ENCODE results near the gene WFS1. TPM values are rescaled to one million over a fixed set of nuclear protein-coding genes. Genes with fewer than 3 reads are reported as not detected.
A peak's percentile ranks its signal among the peaks of the same experiment; 100 is the strongest.

WFS1 gene
- total and polyA plus RNA-seq, 5 donors from 2014 or later, result 2.5 to 4.2 (median 3.8) TPM

GRCh38 chr4:6250984-6251295 is 18.7 kb upstream of the WFS1 start:
- no peak for DNase-seq
- peaks cover 39% of the 10 kb centered on the region for H3K27me3 Mint-ChIP-seq

DNA sequence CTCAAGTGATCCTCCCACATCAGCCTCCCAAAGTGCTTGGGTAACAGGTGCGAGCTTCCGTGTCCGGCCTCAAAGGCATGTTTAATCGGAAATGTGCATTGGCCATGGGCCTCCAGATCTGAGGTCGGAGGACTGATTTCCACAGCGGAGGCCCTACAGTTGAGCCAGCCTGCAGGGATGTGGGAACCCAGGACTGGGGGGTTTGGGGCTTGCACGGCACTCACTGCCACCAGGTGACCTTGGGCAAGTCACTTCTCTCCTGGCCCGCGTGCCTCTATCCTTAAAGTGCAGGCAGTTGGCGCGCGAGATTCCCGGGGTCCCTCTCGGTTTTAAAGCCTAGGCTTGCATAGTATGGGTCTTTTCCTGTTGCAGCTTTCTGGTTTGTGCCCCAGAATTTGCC is 18.3 kb upstream of the WFS1 start:
- ATAC-seq (ENCODE audit: low read depth in 2 of 2) (no peak), DNase-seq (no peak)
- no peak overlapping the region for H3K27ac ChIP-seq (ENCODE audit: insufficient read depth, low read length, poor library complexity, severe bottlenecking)
- Mint-ChIP-seq H3K27ac (no peak overlapping the region), H3K27me3 (peaks cover 35% of the 10 kb centered on the region), H3K4me1 (peaks cover 3 to 13% (median 5%) of the 10 kb centered on the region in 4 donors), H3K9me3 (peaks cover 0 to 5% (median 0%) of the 10 kb centered on the region in 7 donors), H3K36me3 (no peaks in the 10 kb centered on the region), H3K4me3 (no peak overlapping the region)
- peaks cover 9% of the 10 kb centered on the region for H3K27me3 ChIP-seq (ENCODE audit: control insufficient read depth, insufficient read depth, low read length)
- no peak overlapping the region for H3K4me3 ChIP-seq (ENCODE audit: low read depth, low read length)
- H3K9me3 ChIP-seq (ENCODE audit: control insufficient read depth in 2 of 2, low read length in 2 of 2), result no peaks in the 10 kb centered on the region
- peaks cover 4% of the 10 kb centered on the region for H3K4me1 ChIP-seq (ENCODE audit: control insufficient read depth, insufficient read depth, low read length, poor library complexity, severe bottlenecking)
- H3K36me3 ChIP-seq (ENCODE audit: control insufficient read depth, insufficient read depth, low read length), result no peaks in the 10 kb centered on the region

More at GRCh38 chr4:6250984-6251295, 18.7 kb upstream of the WFS1 start:
- no peak overlapping the region for H3K4me3 Mint-ChIP-seq
- H3K4me1 Mint-ChIP-seq, result peaks cover 3 to 13% (median 5%) of the 10 kb centered on the region in 4 donors
- H3K27ac Mint-ChIP-seq, result no peak overlapping the region
- H3K4me3 ChIP-seq (ENCODE audit: low read depth, low read length), result no peak overlapping the region
- ATAC-seq (ENCODE audit: low read depth in 2 of 2), result no peak
- H3K36me3 ChIP-seq (ENCODE audit: control insufficient read depth, insufficient read depth, low read length), result no peaks in the 10 kb centered on the region
- H3K27me3 ChIP-seq (ENCODE audit: control insufficient read depth, insufficient read depth, low read length), result peaks cover 9% of the 10 kb centered on the region
- no peak overlapping the region for H3K27ac ChIP-seq (ENCODE audit: insufficient read depth, low read length, poor library complexity, severe bottlenecking)
- no peaks in the 10 kb centered on the region for H3K9me3 ChIP-seq (ENCODE audit: control insufficient read depth in 2 of 2, low read length in 2 of 2)
- H3K4me1 ChIP-seq (ENCODE audit: control insufficient read depth, insufficient read depth, low read length, poor library complexity, severe bottlenecking), result peaks cover 4% of the 10 kb centered on the region
- H3K36me3 Mint-ChIP-seq, result no peaks in the 10 kb centered on the region
- peaks cover 0 to 5% (median 0%) of the 10 kb centered on the region in 7 donors for H3K9me3 Mint-ChIP-seq

GRCh38 chr4:6252051-6252450 is 17.6 kb upstream of the WFS1 start:
- H3K4me3 ChIP-seq (ENCODE audit: low read depth, low read length), result no peak overlapping the region
- H3K4me3 Mint-ChIP-seq, result no peak overlapping the region
- no peaks in the 10 kb centered on the region for H3K9me3 ChIP-seq (ENCODE audit: control insufficient read depth in 2 of 2, low read length in 2 of 2)
- H3K9me3 Mint-ChIP-seq, result peaks cover 0 to 5% (median 0%) of the 10 kb centered on the region in 7 donors
- peaks cover 7% of the 10 kb centered on the region for H3K27me3 ChIP-seq (ENCODE audit: control insufficient read depth, insufficient read depth, low read length)
- H3K4me1 ChIP-seq (ENCODE audit: control insufficient read depth, insufficient read depth, low read length, poor library complexity, severe bottlenecking), result peaks cover 4% of the 10 kb centered on the region
- H3K27me3 Mint-ChIP-seq, result peaks cover 31% of the 10 kb centered on the region
- no peak overlapping the region for H3K27ac ChIP-seq (ENCODE audit: insufficient read depth, low read length, poor library complexity, severe bottlenecking)
- H3K36me3 ChIP-seq (ENCODE audit: control insufficient read depth, insufficient read depth, low read length), result no peaks in the 10 kb centered on the region
- ATAC-seq (ENCODE audit: low read depth in 2 of 2) (no peak), DNase-seq (no peak)
- H3K36me3 Mint-ChIP-seq, result no peaks in the 10 kb centered on the region
- H3K27ac Mint-ChIP-seq, result no peak overlapping the region
- H3K4me1 Mint-ChIP-seq, result peaks cover 3 to 9% (median 7%) of the 10 kb centered on the region in 4 donors

DNA sequence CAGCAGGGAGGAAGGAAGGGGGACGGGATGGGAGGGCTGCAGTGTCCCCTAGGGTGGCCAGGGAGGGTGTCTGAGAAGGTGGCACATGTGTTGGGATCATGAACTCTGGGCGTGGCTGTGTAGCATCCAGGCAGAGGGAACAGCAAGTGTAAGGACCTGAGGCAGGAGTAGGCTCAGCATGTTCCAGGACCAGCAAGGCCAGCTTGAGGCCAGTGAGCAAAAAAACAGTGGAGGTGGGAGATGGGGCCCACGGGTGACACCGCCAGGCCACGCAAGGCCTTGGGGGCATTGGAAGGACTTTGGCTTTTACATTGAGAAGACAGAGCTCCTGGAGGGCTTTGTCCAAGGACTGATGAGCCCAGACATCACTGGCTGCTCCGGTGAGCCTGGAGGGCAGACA is 16.5 kb upstream of the WFS1 start:
- Histone ChIP-seq H3K27ac (ENCODE audit: insufficient read depth, low read length, poor library complexity, severe bottlenecking) (no peak overlapping the region), H3K36me3 (ENCODE audit: control insufficient read depth, insufficient read depth, low read length) (no peaks in the 10 kb centered on the region), H3K9me3 (ENCODE audit: control insufficient read depth in 2 of 2, low read length in 2 of 2) (no peaks in the 10 kb centered on the region), H3K4me3 (ENCODE audit: low read depth, low read length) (no peak overlapping the region), H3K27me3 (ENCODE audit: control insufficient read depth, insufficient read depth, low read length) (peaks cover 7% of the 10 kb centered on the region), H3K4me1 (ENCODE audit: control insufficient read depth, insufficient read depth, low read length, poor library complexity, severe bottlenecking) (peaks cover 4% of the 10 kb centered on the region)
- peaks cover 0 to 2% (median 0%) of the 10 kb centered on the region in 7 donors for H3K9me3 Mint-ChIP-seq
- no peak for DNase-seq
- H3K4me1 Mint-ChIP-seq, result peaks cover 5 to 15% (median 9%) of the 10 kb centered on the region in 4 donors
- H3K4me3 Mint-ChIP-seq, result no peak overlapping the region
- H3K27ac Mint-ChIP-seq, result peak overlapping the region in 1 of 3 donors; percentile 63
- no peak for ATAC-seq (ENCODE audit: low read depth in 2 of 2)
- H3K36me3 Mint-ChIP-seq, result no peaks in the 10 kb centered on the region
- H3K27me3 Mint-ChIP-seq, result peaks cover 36% of the 10 kb centered on the region

DNA sequence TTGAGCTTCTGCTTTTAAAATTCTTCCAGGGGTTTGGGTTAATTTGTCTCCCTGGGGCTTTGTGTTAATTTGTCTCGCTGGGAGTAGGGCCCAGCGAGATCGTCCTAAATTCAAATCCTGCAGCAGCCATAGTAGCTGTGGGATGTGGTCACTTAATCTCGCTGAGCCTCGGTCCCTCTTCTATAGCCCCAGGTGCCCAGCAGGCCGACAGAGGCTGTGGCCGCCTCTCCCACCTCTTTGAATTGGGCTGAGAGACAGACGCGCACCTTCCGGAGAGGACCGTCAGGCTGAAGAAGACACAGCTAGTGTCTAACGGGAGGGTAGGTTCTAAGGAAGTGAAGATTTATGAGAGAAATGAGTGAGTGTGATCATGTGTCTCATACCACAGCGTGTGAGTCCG is 15.7 kb upstream of the WFS1 start:
- Histone ChIP-seq H3K27ac (ENCODE audit: insufficient read depth, low read length, poor library complexity, severe bottlenecking) (no peak overlapping the region), H3K4me3 (ENCODE audit: low read depth, low read length) (no peak overlapping the region), H3K4me1 (ENCODE audit: control insufficient read depth, insufficient read depth, low read length, poor library complexity, severe bottlenecking) (peaks cover 4% of the 10 kb centered on the region), H3K9me3 (ENCODE audit: control insufficient read depth in 2 of 2, low read length in 2 of 2) (no peaks in the 10 kb centered on the region), H3K36me3 (ENCODE audit: control insufficient read depth, insufficient read depth, low read length) (no peaks in the 10 kb centered on the region), H3K27me3 (ENCODE audit: control insufficient read depth, insufficient read depth, low read length) (peaks cover 10% of the 10 kb centered on the region)
- Mint-ChIP-seq H3K27ac (no peak overlapping the region), H3K9me3 (peaks cover 0 to 2% (median 0%) of the 10 kb centered on the region in 7 donors), H3K36me3 (no peaks in the 10 kb centered on the region), H3K4me1 (peaks cover 5 to 15% (median 9%) of the 10 kb centered on the region in 4 donors), H3K4me3 (no peak overlapping the region), H3K27me3 (peaks cover 34% of the 10 kb centered on the region)
- ATAC-seq (ENCODE audit: low read depth in 2 of 2), result no peak
- DNase-seq, result no peak

- peaks cover 3% of the 10 kb centered on the region for H3K27me3 ChIP-seq (ENCODE audit: control insufficient read depth, insufficient read depth, low read length)
Observed at GRCh38 chr4:6256141-6256540, 13.5 kb upstream of the WFS1 start.

GRCh38 chr4:6257247-6258025 is 12.2 kb upstream of the WFS1 start:
- Histone ChIP-seq H3K36me3 (ENCODE audit: control insufficient read depth, insufficient read depth, low read length) (no peaks in the 10 kb centered on the region), H3K27me3 (ENCODE audit: control insufficient read depth, insufficient read depth, low read length) (peaks cover 3% of the 10 kb centered on the region), H3K27ac (ENCODE audit: insufficient read depth, low read length, poor library complexity, severe bottlenecking) (no peak overlapping the region), H3K4me1 (ENCODE audit: control insufficient read depth, insufficient read depth, low read length, poor library complexity, severe bottlenecking) (no peaks in the 10 kb centered on the region), H3K4me3 (ENCODE audit: low read depth, low read length) (no peak overlapping the region), H3K9me3 (ENCODE audit: control insufficient read depth in 2 of 2, low read length in 2 of 2) (no peaks in the 10 kb centered on the region)
- H3K9me3 Mint-ChIP-seq, result peaks cover 0 to 2% (median 0%) of the 10 kb centered on the region in 7 donors
- H3K4me3 Mint-ChIP-seq, result no peak overlapping the region
- peaks cover 31% of the 10 kb centered on the region for H3K27me3 Mint-ChIP-seq
- H3K36me3 Mint-ChIP-seq, result no peaks in the 10 kb centered on the region
- H3K4me1 Mint-ChIP-seq, result peaks cover 0 to 10% (median 6%) of the 10 kb centered on the region in 4 donors
- peak in 1 of 2 donors; percentile 31 for ATAC-seq (ENCODE audit: low read depth in 2 of 2)
- no peak for DNase-seq
- peak overlapping the region in 1 of 3 donors; percentile 41 for H3K27ac Mint-ChIP-seq

More at GRCh38 chr4:6256141-6256540, 13.5 kb upstream of the WFS1 start:
- ATAC-seq (ENCODE audit: low read depth in 2 of 2) (no peak), DNase-seq (no peak)
- Histone ChIP-seq H3K4me3 (ENCODE audit: low read depth, low read length) (no peak overlapping the region), H3K4me1 (ENCODE audit: control insufficient read depth, insufficient read depth, low read length, poor library complexity, severe bottlenecking) (no peaks in the 10 kb centered on the region), H3K9me3 (ENCODE audit: control insufficient read depth in 2 of 2, low read length in 2 of 2) (no peaks in the 10 kb centered on the region), H3K36me3 (ENCODE audit: control insufficient read depth, insufficient read depth, low read length) (no peaks in the 10 kb centered on the region), H3K27ac (ENCODE audit: insufficient read depth, low read length, poor library complexity, severe bottlenecking) (no peak overlapping the region)
- H3K27ac Mint-ChIP-seq, result no peak overlapping the region
- peaks cover 0 to 10% (median 6%) of the 10 kb centered on the region in 4 donors for H3K4me1 Mint-ChIP-seq
- H3K27me3 Mint-ChIP-seq, result peaks cover 21% of the 10 kb centered on the region
- H3K9me3 Mint-ChIP-seq, result peaks cover 0 to 2% (median 0%) of the 10 kb centered on the region in 7 donors
- H3K36me3 Mint-ChIP-seq, result no peaks in the 10 kb centered on the region
- no peak overlapping the region for H3K4me3 Mint-ChIP-seq

- H3K27me3 ChIP-seq (ENCODE audit: control insufficient read depth, insufficient read depth, low read length), result peaks cover 3% of the 10 kb centered on the region
Observed at GRCh38 chr4:6258026-6258360, 11.7 kb upstream of the WFS1 start.

More at GRCh38 chr4:6258026-6258360, 11.7 kb upstream of the WFS1 start:
- H3K9me3 ChIP-seq (ENCODE audit: control insufficient read depth in 2 of 2, low read length in 2 of 2), result no peaks in the 10 kb centered on the region
- Mint-ChIP-seq H3K27ac (no peak overlapping the region), H3K9me3 (peaks cover 0 to 2% (median 0%) of the 10 kb centered on the region in 7 donors), H3K4me1 (peaks cover 0 to 10% (median 6%) of the 10 kb centered on the region in 4 donors), H3K27me3 (peaks cover 32% of the 10 kb centered on the region), H3K4me3 (no peak overlapping the region), H3K36me3 (no peaks in the 10 kb centered on the region)
- DNase-seq (no peak), ATAC-seq (ENCODE audit: low read depth in 2 of 2) (no peak)
- H3K4me3 ChIP-seq (ENCODE audit: low read depth, low read length), result no peak overlapping the region
- H3K4me1 ChIP-seq (ENCODE audit: control insufficient read depth, insufficient read depth, low read length, poor library complexity, severe bottlenecking), result no peaks in the 10 kb centered on the region
- H3K36me3 ChIP-seq (ENCODE audit: control insufficient read depth, insufficient read depth, low read length), result no peaks in the 10 kb centered on the region
- no peak overlapping the region for H3K27ac ChIP-seq (ENCODE audit: insufficient read depth, low read length, poor library complexity, severe bottlenecking)

All from CD4-positive, CD25-positive, alpha-beta regulatory T cell (primary cell).